Common myeloid progenitor, CD34-positive (primary cell): ENCODE data around the gene C18orf63.
"Not testable (repeated sequence)": the region's sequence is repeated elsewhere in the genome, so short reads cannot be mapped to it uniquely, and the experiment has no call there.

ENCODE experiments used
- CTCF ChIA-PET: fragments of 350-600 bp; sonication (Branson Sonifier 250); formaldehyde crosslinking; loops from one replicate; lab custom pipeline; 2021; ENCODE audit warnings: antibody characterized with exemption; lab: Charles Lee
- POLR2A ChIA-PET: fragments of 350-600 bp; sonication (Branson Sonifier 250); formaldehyde crosslinking; loops from one replicate; lab custom pipeline; 2021; ENCODE audit warnings: antibody characterized with exemption; lab: Charles Lee
- DNase-seq, 3 donors: peaks; one replicate each; pipeline versions ENCODE4 v3.0.0 to v3.0.0-alpha.2; 2013
- H3K27ac ChIP-seq, 2 experiments: 1 replicate in 1 of 2; 2 replicates in 1 of 2; pipeline ENCODE4 v1.7.0; 2013; ENCODE audit warnings: inconsistent platforms in 2 of 2, low read length in 2 of 2, mild to moderate bottlenecking in 2 of 2, low read depth in 1 of 2, moderate library complexity in 1 of 2; ENCODE audit not compliant: severe bottlenecking in 2 of 2, insufficient read depth in 1 of 2, poor library complexity in 1 of 2
- H3K27me3 ChIP-seq, 5 experiments: replicated peaks in 2 of 5; 1 replicate in 3 of 5; 2 replicates in 2 of 5; pipeline versions ENCODE4 v1.6.1 to v1.7.0; 2013; ENCODE audit warnings: low read length in 4 of 5, mild to moderate bottlenecking in 2 of 5, moderate library complexity in 2 of 5, inconsistent platforms in 1 of 5; ENCODE audit not compliant: insufficient read depth in 5 of 5, control insufficient read depth in 4 of 5
- H3K36me3 ChIP-seq, 4 experiments: 1 replicate in 2 of 4; 2 replicates in 2 of 4; pipeline versions ENCODE4 v1.6.1 to v1.7.0; 2013; ENCODE audit warnings: low read length in 3 of 4, control low read depth in 1 of 4, mild to moderate bottlenecking in 1 of 4; ENCODE audit not compliant: control insufficient read depth in 4 of 4, insufficient read depth in 4 of 4
- H3K4me1 ChIP-seq, 4 experiments: 1 replicate in 3 of 4; 2 replicates in 1 of 4; pipeline versions ENCODE4 v1.6.1 to v1.7.1; 2013; ENCODE audit warnings: low read length in 3 of 4, mild to moderate bottlenecking in 3 of 4, control low read depth in 1 of 4, inconsistent platforms in 1 of 4, moderate library complexity in 1 of 4; ENCODE audit not compliant: control insufficient read depth in 4 of 4, insufficient read depth in 4 of 4; ENCODE audit errors: control extremely low read depth in 1 of 4
- H3K4me3 ChIP-seq, 7 experiments: 1 replicate in 4 of 7; 2 replicates in 3 of 7; pipeline versions ENCODE4 v1.5.1 to v1.7.0; 2013; ENCODE audit warnings: mild to moderate bottlenecking in 7 of 7, low read length in 6 of 7, moderate library complexity in 6 of 7, inconsistent platforms in 2 of 7, low read depth in 2 of 7, control low read depth in 1 of 7; ENCODE audit not compliant: insufficient read depth in 4 of 7, control insufficient read depth in 1 of 7; ENCODE audit errors: extremely low read depth in 1 of 7
- H3K9me3 ChIP-seq, 5 experiments: 1 replicate in 4 of 5; 2 replicates in 1 of 5; pipeline versions ENCODE4 v1.6.1 to v1.7.1; 2013; ENCODE audit warnings: low read length in 4 of 5, mild to moderate bottlenecking in 2 of 5, inconsistent platforms in 1 of 5, low read depth in 1 of 5, moderate library complexity in 1 of 5; ENCODE audit not compliant: control insufficient read depth in 4 of 5, insufficient read depth in 2 of 5; ENCODE audit errors: control extremely low read depth in 1 of 5
- WGBS: methylation state at CpG from one replicate; pipeline ENCODE4 v1.1.5; 2013; ENCODE audit not compliant: insufficient coverage; 5-methylcytosine and 5-hydroxymethylcytosine counted together

Gene C18orf63

DNA sequence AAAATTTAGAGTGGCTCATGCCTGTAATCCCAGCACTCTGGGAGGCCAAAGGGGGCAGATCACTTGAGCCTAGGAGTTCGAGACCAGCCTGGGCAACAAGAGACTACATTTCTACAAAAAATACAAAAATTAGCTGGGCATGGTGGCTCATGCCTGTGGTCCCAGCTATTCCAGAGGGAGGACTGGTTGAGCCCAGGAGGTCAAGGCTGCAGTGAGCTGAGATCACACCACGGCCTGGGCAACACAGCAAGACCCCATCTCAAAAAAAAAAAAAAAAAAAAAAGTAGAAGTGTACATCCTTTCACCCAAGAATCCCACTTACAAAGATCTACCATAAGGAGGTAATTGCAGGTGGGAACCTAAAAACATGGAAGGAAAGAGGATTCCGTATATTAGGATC lies 30.1 kb upstream of the C18orf63 start:
- H3K27ac ChIP-seq, H3K4me3 ChIP-seq, H3K9me3 ChIP-seq, H3K27me3 ChIP-seq, POLR2A ChIA-PET, DNase-seq, H3K36me3 ChIP-seq: not testable (repeated sequence)
- CTCF ChIA-PET: interaction anchor here (0.6 to 1.3 kb wide), 2 partner anchors 9 to 1233 kb away, joined by 3 read pairs; no protein-coding TSS in a partner anchor
- H3K4me1 ChIP-seq: peaks cover 5 to 20% (median 16%) of the 10 kb centered on the region in 4 experiments
- no CpG with 5 or more reads among the region's 3 CpGs for WGBS

GRCh38 chr18:74286106-74286855 lies 29.4 kb upstream of the C18orf63 start:
- 100% methylated on average over 2 of the region's 4 CpGs for WGBS
- H3K36me3 ChIP-seq: no peaks in the 10 kb centered on the region
- no peaks in the 10 kb centered on the region for H3K27me3 ChIP-seq
- CTCF ChIA-PET: interaction anchor here (0.6 to 1.3 kb wide), 2 partner anchors 10 to 1232 kb away, joined by 3 read pairs; no protein-coding TSS in a partner anchor
- no peak for DNase-seq
- no peak overlapping the region for H3K27ac ChIP-seq
- H3K9me3 ChIP-seq: no peaks in the 10 kb centered on the region
- peaks cover 5 to 26% (median 23%) of the 10 kb centered on the region in 4 experiments for H3K4me1 ChIP-seq
- no peak overlapping the region for H3K4me3 ChIP-seq
- POLR2A ChIA-PET: no interaction called here

GRCh38 chr18:74286856-74287255 lies 28.8 kb upstream of the C18orf63 start:
- no CpG with 5 or more reads among the region's 2 CpGs for WGBS
- Histone ChIP-seq H3K9me3 (no peaks in the 10 kb centered on the region), H3K4me1 (peaks cover 5 to 26% (median 21%) of the 10 kb centered on the region in 4 experiments), H3K4me3 (no peak overlapping the region), H3K27me3 (no peaks in the 10 kb centered on the region), H3K36me3 (no peaks in the 10 kb centered on the region), H3K27ac (no peak overlapping the region)
- POLR2A ChIA-PET: no interaction called here
- DNase-seq: no peak
- CTCF ChIA-PET: no interaction called here

- no peaks in the 10 kb centered on the region for H3K27me3 ChIP-seq
- POLR2A ChIA-PET: interaction anchor here (1.0 kb wide), 1 partner anchor 11 kb away, joined by 3 read pairs; no protein-coding TSS in a partner anchor
- WGBS: 100% methylated on average over 4 of the region's 5 CpGs
- no peak for DNase-seq
- no peaks in the 10 kb centered on the region for H3K36me3 ChIP-seq
- H3K4me3 ChIP-seq: no peak overlapping the region
- H3K27ac ChIP-seq: no peak overlapping the region
- H3K4me1 ChIP-seq: peaks cover under 1 to 19% (median 17%) of the 10 kb centered on the region in 4 experiments
- H3K9me3 ChIP-seq: peaks cover 0 to 2% (median 0%) of the 10 kb centered on the region in 5 experiments
- CTCF ChIA-PET: interaction anchor here (0.6 kb wide), 1 partner anchor 61 kb away, joined by 3 read pairs; no protein-coding TSS in a partner anchor
Observed at GRCh38 chr18:74288041-74288440, 27.6 kb upstream of the C18orf63 start.

DNA sequence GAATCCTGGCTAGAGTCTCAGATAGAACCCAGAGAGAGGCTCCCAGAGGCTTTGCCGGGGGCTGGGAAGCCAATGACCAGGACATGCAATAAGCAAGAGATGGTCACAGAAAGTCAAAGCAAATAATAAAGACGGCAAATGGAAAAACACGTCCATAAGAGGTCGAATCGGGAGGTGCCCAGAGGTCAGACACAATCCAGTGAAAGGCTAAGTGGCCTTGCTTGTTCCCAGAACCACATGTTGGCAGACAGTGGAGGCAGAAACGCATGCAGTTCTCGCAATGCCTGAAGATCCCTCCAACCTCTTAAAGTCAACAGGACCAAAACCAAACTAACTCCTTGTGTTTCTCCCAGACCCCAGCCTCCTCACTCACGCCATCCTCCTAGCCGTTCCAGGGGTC lies 26.9 kb upstream of the C18orf63 start:
- ChIA-PET CTCF (no interaction called here), POLR2A (no interaction called here)
- Histone ChIP-seq H3K9me3 (peaks cover 0 to 2% (median 0%) of the 10 kb centered on the region in 5 experiments), H3K27ac (no peak overlapping the region), H3K27me3 (no peaks in the 10 kb centered on the region), H3K4me3 (no peak overlapping the region), H3K4me1 (peaks cover 0 to 16% (median 15%) of the 10 kb centered on the region in 4 experiments), H3K36me3 (no peaks in the 10 kb centered on the region)
- no peak for DNase-seq
- WGBS: 94% methylated on average over 9 of the region's 9 CpGs

DNA sequence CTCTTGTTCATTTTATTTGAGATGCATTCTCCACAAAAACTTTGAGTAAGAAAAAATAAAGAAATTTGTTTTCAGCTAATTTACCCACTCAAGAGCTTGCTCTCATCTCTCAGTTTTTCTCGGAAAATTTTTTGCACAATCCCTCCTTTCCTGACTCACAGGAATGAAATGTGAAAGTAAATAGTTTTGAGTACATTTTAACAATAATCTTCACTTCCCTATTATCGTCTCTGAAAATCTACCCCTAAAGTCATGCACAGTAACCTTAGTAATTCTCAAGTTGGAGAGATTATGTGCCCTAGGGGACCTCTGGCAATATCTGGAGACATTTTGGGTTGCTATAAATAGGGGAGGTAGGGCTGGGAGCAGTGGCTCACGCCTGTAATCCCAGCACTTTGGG lies 26.5 kb upstream of the C18orf63 start:
- ChIA-PET CTCF (no interaction called here), POLR2A (no interaction called here)
- Histone ChIP-seq H3K4me3 (no peak overlapping the region), H3K36me3 (no peaks in the 10 kb centered on the region), H3K27me3 (no peaks in the 10 kb centered on the region), H3K4me1 (peaks cover 0 to 16% (median 15%) of the 10 kb centered on the region in 4 experiments), H3K27ac (no peak overlapping the region), H3K9me3 (peaks cover 0 to 2% (median 0%) of the 10 kb centered on the region in 5 experiments)
- peak in 1 of 3 donors; percentile 7 for DNase-seq
- WGBS: 100% methylated on average over 1 of the region's 3 CpGs

- no peak for DNase-seq
- Histone ChIP-seq H3K4me1 (peaks cover 0 to 16% (median 15%) of the 10 kb centered on the region in 4 experiments), H3K27ac (no peak overlapping the region), H3K36me3 (no peaks in the 10 kb centered on the region), H3K4me3 (no peak overlapping the region), H3K27me3 (no peaks in the 10 kb centered on the region), H3K9me3 (peaks cover 0 to 3% (median 0%) of the 10 kb centered on the region in 5 experiments)
- CTCF ChIA-PET: interaction anchor here (1.2 to 1.6 kb wide), 2 partner anchors 17 to 93 kb away, joined by 3 to 5 read pairs; no protein-coding TSS in a partner anchor
- POLR2A ChIA-PET: no interaction called here
- WGBS: no CpG with 5 or more reads among the region's 7 CpGs
Observed at GRCh38 chr18:74290021-74290420, 25.6 kb upstream of the C18orf63 start.
